GM12872 (cell line): ENCODE results near the gene NPIPB2.

Experiments
- CTCF ChIP-seq: IDR thresholded peaks from 3 replicates; pipeline ENCODE4 v1.5.1; 2011; ENCODE audit warnings: low read depth, mild to moderate bottlenecking, low read length, moderate library complexity; ENCODE audit not compliant: insufficient read depth

NPIPB2 gene

DNA sequence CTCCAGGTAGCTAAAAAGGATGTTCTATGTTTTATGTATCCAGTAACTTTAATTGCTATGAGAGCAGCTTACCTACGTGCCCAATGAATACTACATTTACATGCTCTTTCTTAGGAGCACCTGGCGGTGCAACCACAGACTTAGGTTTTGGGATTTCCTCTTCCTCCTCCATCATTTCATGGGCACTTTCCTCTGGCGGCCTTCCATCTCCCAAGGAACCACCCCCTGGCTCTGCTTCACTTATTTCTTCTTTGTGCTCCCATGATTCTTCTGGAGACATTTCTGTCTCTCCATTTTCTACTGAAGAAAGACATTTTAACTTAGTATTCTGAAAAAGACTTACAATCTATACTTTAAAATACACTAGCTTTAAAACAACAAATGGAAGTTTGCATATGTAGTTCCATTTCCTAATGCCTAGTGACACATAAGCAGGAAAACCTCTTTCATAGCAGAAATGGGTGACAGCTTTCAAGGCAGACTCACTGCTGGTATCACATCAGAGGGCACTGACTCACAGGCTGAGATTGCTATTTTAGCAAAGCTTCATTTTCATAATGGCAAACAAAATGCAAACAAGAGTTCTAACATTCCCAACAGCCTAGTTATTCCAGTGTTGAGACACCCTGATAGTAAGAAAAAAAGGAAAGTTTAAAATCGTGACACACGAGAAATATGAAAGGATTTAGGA lies 45.2 kb downstream of the NPIPB2 start:
- TF ChIP-seq CTCF: no peak

GRCh38 chr16:11893571-11893970 lies 48.3 kb downstream of the NPIPB2 start:
- TF ChIP-seq CTCF: no peak

GRCh38 chr16:11892761-11893160 lies 49.1 kb downstream of the NPIPB2 start:
- TF ChIP-seq CTCF: no peak

GRCh38 chr16:11890231-11890965 lies 51.4 kb downstream of the NPIPB2 start:
- no peak for TF ChIP-seq CTCF

- TF ChIP-seq CTCF: no peak
Measured at GRCh38 chr16:11886881-11887280, 55.0 kb downstream of the NPIPB2 start.

DNA sequence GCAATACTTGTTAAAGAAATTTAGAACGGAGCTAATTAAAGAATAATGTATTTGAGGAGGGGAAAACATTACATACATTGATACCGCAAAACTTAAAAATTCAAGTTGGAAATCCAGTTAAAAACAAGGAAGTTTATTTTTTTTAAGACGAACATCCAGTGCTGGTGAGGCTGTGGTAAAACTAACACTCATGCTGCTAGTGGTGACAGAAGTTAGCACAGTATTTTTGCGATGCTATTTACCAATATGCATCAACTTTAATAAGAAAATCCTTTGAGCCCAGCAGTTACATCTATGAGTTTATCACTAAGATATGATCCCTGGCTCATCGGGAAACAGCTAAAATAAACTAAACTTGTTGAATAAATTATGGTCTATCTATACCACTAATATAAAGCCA lies 57.8 kb downstream of the NPIPB2 start:
- no peak for TF ChIP-seq CTCF

- no peak for TF ChIP-seq CTCF
Measured at GRCh38 chr16:11880007-11880406, 61.8 kb downstream of the NPIPB2 start.
